Ammon's horn (tissue), 1 donor: ENCODE results near the gene PLEKHM1.
"Not testable (repeated sequence)": the region's sequence is repeated elsewhere in the genome, so short reads cannot be mapped to it uniquely, and the experiment has no call there.

Experiments
- DNase-seq: peaks from one replicate; pipeline ENCODE4 v3.0.0-alpha.2; 2016; ENCODE audit warnings: low spot score

PLEKHM1 gene

GRCh38 chr17:45490615-45491433 lies at the start of gene PLEKHM1:
Gene PLEKHM1 (minus strand): TSS chr17:45490721. CDS start chr17:45482484, 8,237 bp downstream.
- DNase-seq: peak; percentile 86

- DNase-seq: not testable (repeated sequence)
These were observed 47.6 kb upstream of the PLEKHM1 start for GRCh38 chr17:45538168-45538567.

DNA sequence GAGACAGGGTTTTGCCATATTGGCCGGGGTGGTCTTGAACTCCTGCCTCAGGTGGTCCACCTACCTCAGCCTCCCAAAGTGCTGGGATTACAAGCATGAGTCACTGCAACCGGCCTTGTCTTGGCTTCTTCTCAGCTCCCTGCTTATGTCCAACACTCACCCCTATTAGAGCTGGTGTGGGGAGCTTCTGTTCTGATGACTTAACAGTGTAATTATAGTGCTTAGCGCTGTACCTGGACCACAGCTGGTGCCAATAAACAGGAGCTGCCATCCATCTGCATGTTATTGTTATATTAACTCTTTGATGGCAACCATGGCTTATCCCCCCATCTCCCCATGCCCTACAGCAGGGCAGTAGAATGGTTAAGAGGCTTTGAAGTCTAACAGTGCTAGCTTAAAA lies 15.6 kb upstream of the PLEKHM1 start:
- not testable (repeated sequence) for DNase-seq

DNA sequence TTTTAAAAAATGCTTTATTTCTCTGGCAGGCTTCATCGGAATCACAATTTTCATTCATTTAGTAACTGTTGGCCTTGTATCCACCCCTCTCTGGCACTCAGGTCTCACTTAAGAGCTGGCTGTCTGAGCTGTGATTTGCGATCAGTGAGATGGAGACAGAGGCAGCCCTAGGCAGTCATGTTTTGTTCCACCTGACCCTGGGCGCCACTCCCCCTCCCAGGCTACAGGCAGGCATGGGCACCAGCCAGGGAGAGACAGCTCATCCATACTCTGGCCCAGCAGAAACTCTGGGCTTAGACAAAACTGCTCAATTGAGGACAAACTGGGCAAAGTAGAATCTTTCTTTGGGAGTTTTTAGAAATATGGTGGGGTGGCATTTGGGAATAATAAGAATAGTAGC lies 14.7 kb upstream of the PLEKHM1 start:
- DNase-seq: not testable (repeated sequence)

DNA sequence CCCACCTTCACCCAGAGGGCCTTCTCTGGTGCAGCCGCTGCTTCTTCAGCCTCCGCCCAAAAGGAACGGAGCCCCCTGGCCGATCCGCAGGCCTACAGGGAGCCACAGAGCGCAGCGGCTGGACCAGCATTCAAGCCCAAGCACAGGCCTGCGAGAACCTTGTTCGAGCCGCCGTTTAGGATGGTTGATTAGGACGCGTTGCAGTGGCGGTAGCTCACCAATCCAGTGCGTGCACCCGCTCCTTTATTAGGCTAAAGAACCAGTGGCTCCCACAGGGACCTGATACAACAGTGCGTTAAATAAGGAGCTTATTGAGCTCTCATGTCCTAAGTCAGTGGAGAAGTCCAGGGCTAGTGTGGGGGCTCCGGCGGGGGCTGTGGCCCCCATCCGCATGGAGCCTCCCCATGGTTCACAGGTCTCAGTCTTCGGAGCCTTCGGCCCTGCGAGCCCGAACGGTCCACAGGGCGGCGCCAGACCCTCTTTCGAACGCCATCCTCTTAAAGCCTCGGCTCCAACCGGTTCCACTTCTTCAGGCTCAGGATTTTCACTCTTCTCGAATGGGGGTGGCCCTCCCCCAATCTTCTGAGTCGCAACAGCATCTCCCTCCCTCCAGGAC lies 10.7 kb upstream of the PLEKHM1 start:
- not testable (repeated sequence) for DNase-seq

GRCh38 chr17:45500478-45500877 lies 10.0 kb upstream of the PLEKHM1 start:
- not testable (repeated sequence) for DNase-seq

DNA sequence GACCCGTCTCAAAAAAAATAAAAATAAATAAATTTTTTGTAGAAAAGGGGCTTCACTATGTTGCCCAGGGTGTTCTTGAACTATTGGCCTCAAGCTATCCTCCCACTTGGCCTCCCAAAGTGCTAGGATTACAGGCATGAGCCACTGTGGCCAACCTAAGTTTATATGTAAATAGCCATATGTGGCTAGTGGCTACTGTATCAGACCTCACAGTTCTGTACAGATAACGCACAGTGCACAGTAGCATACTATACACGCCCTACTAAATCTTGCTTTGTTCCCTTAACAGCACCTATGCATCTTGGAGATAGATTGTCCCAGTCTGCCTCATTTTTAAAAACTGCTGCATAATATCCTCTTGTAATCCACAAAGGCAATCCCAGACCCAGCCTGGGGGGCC lies 8.7 kb upstream of the PLEKHM1 start:
- DNase-seq: not testable (repeated sequence)

- DNase-seq: not testable (repeated sequence)
These were observed 7.9 kb upstream of the PLEKHM1 start for GRCh38 chr17:45498377-45498776.

- DNase-seq: not testable (repeated sequence)
These were observed 6.9 kb upstream of the PLEKHM1 start for GRCh38 chr17:45497449-45497848.

DNA sequence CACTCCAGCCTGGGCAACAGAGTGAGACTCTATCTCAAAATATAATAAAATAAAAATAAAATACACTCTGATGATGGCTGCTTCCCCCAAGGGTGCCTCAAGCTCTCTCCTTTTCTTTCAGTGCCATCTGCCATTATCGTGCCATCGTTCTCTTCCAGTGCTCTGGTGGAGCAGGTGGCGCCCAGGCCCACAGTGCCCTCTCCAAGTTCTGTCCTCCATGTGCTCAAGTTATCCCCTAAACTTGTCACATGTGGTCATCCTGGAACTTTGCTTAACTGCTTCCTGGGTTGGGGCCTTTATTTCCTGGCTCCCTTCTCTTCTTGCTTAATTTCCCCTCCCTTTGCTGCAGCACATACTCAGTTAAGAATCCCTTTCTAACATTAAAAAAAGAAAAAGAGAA lies 6.0 kb upstream of the PLEKHM1 start:
- not testable (repeated sequence) for DNase-seq

- not testable (repeated sequence) for DNase-seq
These were observed 4.0 kb upstream of the PLEKHM1 start for GRCh38 chr17:45494556-45494955.

GRCh38 chr17:45492156-45492555 lies 1.6 kb upstream of the PLEKHM1 start:
- DNase-seq: not testable (repeated sequence)

DNA sequence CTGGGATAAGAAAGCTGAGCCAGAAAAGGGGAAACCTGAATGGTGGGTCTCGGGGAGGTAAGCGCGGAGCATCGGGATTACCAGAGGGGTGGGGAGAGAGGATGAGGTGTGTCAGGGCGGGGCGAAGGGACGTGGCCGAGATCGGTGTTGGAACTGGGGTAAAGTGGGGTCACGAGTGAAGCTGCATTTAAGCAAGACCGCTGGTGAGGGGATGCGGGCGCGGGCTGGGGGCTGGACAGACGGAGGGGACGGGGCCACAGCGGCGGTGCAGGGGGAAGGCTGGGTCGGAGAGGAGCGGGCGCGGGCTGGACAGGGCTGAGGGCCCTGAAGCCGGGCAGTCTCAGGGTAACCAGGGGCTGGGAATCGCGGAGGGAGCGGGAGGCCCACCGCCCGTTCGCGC lies 323 bp downstream of the PLEKHM1 start:
- DNase-seq: not testable (repeated sequence)

- peak; percentile 85 for DNase-seq
These were observed 2.8 kb downstream of the PLEKHM1 start for GRCh38 chr17:45487704-45488103.

DNA sequence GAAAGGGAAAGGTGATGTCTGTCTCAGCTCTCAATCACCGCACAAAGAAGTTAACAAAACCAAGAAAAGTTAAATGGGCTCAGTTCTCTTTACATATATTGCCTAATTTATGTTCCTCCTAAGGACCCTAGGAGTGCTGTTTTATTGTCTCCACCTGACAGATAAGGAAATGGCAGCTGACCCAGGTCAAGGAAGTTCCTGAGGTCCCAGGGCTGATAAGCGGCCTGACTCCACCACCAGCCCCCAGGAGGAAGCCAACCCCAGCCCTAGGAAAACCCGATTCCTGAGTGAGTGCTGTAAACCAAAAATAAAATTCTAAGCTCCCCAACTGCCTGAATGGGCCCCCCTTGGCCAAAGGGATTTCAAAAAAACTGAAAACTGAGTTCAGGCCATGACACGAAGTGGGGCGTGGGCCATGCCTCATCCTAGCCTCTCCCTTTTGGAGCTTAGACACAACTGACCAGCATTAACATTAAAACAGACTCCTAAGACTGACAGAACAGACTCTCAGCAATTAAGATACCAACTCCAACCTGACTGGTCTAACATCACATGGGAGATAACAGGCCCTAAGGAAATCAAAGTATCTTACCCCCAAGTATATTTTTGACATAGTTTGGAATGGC lies 6.8 kb downstream of the PLEKHM1 start:
- not testable (repeated sequence) for DNase-seq

DNA sequence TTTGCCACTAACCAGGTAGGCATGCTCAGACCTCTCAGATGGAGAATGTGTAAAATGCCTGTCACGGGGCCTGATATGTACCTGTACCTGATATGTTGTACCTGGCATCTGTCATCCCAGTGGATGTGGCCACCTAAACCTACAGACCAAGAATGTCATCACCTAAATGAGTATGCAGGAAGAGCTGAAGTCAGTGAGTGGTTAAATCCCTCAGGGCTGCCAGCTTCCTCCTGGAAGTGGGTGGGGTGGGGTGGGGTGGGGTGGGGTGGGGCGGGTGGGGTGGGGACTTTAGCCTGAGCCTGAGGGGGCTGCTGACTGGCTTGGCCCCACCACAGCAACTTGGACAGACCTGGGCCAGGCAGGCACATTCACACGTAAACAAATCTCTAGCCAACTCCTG lies 7.3 kb downstream of the PLEKHM1 start:
- DNase-seq: not testable (repeated sequence)

- DNase-seq: not testable (repeated sequence)
These were observed 8.2 kb downstream of the PLEKHM1 start for GRCh38 chr17:45482317-45482716.

DNA sequence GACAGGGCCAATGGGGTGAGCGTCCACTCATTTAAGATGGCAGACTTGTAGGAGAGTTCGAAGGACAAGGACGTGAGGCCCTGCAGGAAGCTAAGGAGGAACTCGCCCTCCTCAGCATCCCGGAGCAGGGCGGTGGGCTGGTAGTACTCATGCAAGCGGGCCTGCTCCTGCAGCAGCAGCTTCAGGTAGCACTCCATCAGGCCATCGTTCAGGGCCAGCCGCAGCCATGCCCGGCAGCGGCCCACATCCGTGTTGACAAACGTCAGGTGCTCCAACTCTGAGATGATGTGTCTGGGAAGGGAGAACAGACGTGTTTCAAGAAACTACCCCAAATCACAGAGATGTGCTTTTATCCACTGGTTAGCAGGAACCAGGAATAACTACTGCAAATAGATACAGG lies 15.1 kb downstream of the PLEKHM1 start:
- DNase-seq: not testable (repeated sequence)

GRCh38 chr17:45472249-45472648 lies 18.3 kb downstream of the PLEKHM1 start:
- DNase-seq: not testable (repeated sequence)

DNA sequence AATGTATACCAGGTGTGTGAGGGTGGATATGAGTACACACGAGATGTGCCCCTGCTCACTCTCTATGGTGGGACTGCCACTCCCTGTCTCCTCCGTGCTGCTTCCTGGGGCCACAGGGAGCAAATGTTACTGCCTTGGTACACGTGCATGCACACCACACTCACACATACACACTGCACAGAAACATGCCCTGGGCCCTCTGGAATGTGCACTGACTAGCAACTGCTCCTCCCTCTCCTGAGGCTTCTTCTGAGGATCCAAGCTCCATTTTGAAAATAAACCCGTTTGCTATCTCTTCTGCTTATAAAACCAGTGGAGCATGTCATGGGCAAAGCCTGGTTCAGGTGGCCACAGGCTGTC lies 21.3 kb downstream of the PLEKHM1 start:
- not testable (repeated sequence) for DNase-seq

DNA sequence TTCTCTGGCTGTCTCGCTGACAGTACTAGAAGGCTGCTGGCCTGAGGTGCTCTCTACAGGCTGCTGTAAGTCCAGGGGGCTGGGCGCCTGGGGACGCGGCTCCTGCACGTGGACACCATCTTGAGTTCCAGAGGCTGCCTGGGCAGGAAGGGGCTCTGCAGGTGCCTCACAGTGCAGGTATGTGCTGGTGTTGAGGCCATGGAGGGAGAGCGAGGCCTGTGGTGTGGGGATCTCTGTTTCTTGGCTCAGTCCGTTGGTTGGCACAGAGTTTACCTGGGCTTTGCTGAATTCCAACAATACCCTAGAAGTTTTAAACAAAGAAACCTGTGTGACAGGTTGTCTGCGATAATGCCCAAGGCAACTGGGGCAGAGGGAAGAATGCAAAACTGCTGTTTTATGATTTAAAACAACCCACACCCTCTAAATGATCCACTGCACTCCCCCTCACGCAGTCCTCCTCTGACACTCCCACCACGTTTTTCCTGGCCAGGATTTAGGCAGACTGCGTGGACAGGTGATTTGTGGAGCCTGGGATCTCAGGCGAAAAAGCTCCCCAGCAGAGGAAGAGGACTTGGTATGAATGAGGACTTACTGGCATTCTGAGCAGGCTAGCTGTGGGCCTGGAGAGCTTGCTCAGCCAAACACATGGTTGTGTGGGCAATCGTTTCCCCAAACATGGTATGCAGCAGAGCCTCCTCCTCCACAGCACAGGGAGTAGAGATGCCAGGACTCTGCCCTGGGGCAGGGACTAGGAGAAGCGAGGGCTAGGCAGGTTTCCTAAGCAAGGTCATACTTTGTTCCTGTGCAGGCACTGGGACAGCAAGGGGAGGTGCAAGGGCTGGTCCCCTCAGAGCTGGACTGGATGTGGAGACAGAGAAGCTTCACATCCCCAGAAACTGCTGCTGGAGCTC lies 22.0 kb downstream of the PLEKHM1 start:
- not testable (repeated sequence) for DNase-seq
